GM19328 (cell line): ENCODE results near the gene NXPE1.
"Not testable (repeated sequence)": the region's sequence is repeated elsewhere in the genome, so short reads cannot be mapped to it uniquely, and the experiment has no call there.

Experiments
- ATAC-seq: cut with Tn5 transposase; IDR thresholded peaks from one replicate; pipeline ENCODE4 v1.9.1; 2021; ENCODE audit warnings: mild to moderate bottlenecking, moderate library complexity; ENCODE audit not compliant: unreplicated experiment

NXPE1 gene

DNA sequence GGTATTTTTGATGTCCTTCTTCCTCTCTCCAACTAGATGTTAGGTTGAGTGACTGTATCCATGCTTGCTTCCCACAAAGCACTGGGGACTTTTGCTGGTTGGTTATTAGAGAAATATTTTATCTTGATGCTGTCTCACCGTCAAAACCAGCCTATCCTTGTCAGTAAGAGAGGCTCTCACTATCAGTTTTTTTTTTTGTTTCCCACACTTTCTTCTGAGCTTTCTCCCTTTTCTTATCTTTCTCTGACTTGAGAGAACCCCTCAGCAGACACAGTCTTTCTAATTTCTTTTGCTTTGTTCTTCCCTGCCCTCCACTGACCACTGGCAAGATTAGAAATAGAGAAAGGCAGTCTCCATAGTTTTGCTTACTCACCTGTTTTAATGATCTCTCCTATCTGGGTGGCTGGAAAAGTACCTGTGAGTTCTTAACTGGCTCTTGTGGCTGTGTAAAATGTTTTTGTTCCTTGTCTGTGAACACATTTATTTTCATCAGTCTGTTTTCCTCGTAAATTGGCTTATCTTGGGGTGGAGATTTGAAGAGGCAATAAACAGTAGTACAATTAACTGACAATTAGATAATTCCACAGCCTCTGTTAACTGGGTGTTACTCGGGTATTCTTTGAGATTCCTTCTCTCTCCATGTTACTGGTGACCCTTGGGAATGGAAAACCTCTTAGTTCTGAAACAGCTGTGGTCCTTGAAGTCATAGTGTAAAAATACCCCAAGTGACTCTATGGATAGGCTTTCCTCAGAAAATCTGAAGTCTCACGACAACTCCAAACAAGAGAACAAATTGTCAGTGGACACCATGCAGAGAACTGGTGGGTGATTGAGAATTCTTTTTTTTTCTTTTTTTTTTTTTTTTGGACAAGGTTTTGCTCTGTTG is at the start of gene NXPE1:
Gene NXPE1 (minus strand): TSS at position 457 of the 886 bp plus-strand sequence. CDS start 8,680 bp downstream, outside the sequence.
- ATAC-seq, result no peak

DNA sequence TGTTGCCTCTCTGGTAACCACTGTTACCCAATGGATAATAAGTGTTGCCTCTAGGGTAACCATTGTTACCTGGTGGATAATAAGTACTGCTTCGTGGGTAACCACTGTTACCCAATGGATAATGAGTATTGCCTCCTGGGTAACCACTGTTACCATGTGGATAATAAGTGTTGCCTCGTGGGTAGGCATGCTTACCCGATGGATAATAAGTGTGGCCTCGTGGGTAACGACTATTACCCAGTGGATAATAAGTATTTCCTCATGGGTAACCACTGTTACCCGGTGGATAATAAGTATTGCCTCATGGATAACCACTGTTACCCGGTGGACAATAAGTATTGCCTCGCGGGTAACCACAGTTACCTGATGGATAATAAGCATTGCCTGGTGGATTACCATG is 49.7 kb upstream of the NXPE1 start:
- no peak for ATAC-seq

DNA sequence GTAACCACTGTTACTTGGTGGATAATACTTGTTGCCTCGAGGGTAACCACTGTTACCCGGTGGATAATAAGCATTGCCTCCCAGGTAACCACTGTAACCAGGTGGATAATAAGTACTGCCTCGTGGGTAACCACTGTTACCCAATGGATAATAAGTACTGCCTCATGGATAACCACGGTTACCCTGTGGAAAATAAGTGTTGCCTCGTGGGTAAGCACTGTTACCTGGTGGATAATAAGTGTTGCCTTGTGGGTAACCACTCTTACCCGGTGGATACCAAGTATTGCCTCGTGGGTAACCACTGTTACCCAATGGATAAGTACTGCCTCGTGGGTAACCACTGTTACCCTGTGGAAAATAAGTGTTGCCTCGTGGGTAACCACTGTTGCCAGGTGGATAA is 48.9 kb upstream of the NXPE1 start:
- ATAC-seq, result not testable (repeated sequence)

DNA sequence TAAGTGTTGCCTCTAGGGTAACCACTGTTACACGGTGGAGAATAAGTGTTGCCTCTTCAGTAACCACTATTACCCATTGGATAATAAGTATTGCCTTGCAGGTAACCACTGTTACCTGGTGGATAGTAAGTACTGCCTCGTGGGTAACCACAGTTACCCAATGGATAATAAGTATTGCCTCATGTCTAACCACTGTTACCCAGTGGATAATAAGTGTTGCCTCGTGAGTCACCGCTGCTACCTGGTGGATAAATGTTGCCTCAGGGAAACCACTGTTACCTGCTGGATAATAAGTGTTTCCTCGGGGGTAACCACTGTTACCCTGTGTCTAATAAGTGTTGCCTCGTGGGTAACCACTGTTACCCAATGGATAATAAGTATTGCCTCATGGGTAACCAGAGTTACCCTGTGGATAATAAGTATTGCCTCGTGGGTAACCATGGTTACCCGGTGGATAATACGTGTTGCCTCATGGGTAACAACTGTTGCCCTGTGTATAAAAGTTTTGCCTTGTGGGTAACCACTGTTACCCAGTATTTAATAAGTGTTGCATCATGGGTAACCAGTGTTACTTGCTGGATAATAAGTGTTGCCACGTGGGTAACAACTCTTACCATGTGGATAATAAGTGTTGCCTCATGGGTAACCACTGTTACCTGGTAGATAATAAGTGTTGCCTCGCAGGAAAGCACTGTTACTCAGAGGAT is 48.2 kb upstream of the NXPE1 start:
- ATAC-seq, result no peak

DNA sequence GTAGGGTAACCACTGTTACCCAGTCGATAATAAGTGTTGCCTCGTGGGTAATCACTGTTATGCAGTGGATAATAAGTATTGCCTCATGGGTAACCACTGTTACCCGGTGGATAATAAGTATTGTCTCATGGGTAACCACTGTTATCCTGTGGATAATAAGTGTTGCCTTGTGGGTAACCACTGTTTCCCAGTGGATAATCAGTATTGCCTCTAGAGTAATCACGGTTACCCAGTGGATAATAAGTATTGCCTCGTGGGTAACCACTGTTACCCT is 47.1 kb upstream of the NXPE1 start:
- ATAC-seq, result not testable (repeated sequence)

DNA sequence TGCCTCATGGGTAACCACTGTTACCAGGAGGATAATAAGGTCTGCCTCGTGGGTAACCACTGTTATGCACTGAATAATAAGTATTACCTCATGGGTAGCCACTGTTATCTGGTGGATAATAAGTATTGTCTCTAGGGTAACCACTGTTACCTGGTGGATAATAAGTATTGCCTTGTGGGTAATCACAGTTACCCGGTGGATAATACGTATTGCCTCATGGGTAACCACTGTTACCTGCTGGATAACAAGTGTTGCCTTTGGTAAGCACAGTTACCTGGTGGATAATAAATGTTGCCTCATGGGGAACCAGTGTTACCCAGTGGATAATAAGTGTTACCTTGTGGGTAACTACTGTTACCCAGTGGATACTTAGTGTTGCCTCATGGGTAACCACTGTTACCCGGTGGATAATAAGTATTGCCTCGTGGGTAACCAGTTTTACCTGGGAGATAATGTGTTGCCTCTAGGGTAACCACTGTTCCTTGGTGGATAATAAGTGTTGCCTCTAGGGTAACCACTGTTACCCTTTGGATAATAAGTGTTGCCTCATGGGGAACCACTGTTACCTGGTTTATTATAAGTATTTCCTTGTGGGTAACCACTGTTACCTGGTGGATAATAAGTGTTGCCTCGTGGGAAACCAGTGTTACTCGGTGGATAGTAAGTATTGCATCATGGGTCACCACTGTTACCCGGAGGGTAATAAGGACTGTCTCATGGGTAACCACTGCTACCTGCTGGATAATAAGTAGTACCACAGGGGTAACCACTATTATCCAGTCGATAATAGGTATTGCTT is 46.5 kb upstream of the NXPE1 start:
- no peak for ATAC-seq

DNA sequence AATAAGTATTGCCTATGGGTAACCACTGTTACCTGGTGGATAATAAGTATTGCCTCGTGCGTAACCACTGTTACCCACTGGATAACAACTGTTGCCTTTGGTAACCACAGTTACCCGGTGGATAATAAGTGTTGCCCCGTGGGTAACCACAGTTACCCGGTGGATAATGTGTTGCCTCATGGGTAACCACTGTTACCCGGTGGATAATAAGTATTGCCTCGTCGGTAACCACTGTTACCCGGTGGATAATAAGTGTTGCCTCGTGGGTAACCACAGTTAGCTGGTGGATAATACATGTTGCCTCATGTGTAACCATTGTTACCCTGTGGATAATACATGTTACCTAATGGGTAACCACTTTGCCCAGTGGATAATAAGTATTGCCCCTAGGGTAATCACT is 45.7 kb upstream of the NXPE1 start:
- ATAC-seq, result no peak

DNA sequence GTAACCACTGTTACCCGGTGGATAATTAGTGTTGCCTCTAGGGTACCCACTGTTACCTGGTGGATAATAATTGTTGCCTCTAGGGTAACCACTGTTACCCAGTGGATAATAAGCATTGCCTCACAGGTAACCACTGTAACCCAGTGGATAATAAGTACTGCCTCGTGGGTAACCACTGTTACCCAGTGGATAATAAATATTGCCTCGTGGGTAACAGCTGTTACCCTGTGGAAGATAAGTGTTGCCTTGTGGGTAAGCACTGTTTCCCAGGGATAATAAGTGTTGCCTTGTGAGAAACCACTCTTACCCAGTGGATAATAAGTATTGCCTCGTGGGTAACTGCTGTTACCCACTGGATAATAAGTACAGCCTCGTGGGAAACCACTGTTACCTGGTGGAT is 45.2 kb upstream of the NXPE1 start:
- no peak for ATAC-seq

DNA sequence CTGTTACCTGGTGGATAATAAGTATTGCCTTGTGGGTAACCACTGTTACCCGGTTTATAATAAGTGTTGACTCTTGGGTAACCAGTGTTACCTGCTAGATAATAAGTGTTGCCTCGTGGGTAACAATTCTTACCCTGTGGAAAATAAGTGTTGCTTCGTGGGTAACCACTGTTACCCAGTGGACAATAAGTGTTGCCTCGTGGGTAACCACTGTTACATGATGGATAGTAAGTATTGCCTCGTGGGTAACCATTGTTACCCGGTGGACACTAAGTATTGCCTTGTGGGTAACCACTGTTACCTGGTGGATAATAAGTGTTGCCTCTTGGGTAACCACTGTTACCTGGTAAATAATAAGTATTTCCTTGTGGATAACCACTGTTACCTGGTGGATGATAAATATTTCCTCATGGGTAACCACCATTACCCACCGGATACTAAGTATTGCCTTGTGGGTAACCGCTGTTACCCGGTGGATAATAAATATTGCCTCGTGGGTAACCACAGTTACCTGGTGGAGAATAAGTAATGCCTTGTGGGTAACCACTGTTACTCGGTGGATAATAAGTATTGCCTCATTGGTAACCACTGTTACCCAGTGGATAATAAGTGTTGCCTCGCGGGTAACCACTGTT is 44.6 kb upstream of the NXPE1 start:
- ATAC-seq, result no peak

DNA sequence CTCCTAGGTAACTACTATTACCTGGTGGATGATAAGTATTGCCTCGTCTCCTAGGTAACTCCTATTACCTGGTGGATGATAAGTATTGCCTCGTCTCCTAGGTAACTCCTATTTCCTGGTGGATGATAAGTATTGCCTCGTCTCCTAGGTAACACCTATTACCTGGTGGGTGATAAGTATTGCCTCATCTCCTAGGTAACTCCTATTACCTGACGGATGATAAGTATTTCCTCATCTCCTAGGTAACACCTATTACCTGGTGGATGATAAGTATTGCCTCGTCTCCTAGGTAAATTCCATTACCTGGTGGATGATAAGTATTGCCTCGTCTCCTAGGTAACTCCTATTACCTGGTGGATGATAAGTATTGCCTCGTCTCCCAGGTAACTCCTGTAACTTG is 43.5 kb upstream of the NXPE1 start:
- ATAC-seq, result not testable (repeated sequence)

DNA sequence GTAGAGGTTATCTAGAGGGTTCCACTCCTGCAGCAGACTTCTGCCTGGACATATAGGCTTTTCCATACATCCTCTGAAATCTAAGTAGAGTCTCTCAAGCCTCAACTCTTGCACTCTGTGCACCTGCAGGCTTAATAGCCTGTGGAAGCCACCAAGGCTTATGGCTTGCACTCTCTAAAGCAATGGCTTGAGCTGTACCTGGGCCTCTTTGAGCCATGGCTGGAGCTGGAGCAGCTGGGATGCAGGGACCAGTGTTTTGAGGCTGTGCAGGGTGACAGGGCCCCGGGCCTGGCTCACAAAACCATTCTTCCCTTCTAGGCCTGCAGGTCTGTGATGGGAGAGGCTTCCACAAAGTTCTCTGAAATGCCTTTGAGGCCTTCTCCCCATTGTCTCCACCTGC is 38.8 kb upstream of the NXPE1 start:
- no peak for ATAC-seq

DNA sequence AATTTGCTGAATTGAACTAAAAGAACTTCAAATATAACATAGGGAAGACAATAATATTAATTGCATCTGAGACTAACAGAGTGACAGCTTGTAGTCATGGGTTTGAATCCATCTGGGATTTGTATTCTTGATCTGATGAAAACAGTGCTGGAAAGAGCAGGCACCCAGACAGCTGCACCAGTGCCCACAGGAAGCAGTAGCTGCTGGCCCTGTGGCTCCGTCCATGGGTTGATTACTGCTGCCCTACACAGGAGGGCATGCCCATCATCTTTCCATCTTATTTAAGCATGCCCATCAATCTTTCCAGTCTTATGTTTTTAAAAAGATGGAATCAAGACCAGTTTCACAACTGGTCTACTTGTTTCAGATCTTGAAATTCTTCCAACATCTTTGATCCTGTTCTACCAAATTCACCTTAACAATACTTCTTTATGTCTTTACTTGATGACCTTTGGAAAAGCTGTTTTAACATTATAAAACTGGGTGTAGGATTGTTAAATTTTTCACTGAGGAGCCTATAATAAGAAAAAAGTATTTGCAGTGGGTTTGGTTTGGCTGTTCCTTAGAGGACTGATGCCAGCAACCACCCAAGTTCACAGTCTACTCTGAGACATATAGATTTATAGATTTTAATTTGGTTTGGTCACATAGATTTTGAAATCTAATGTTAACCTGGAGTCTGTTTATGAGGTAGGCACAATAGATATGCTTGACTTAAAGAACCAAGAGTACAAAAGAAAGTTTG is 36.7 kb upstream of the NXPE1 start:
- no peak for ATAC-seq

DNA sequence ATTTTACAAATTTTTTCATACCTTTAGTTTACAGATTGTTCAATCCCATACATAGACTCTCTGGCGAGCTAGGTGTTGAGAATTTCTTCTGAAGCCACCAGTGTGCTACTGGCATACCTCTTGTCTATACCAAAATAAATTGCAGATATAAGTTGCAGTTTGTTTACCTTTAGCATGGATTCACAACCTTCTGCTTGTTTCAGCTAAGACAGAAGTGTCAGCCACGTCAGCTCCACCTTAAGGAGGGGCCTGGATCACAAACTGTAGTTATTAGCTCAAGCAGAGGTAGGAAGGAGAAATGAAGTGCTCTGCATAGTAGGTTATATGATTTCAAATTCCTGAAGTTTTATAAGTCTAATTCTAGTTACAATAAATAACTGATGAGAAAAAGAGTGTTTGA is 35.9 kb upstream of the NXPE1 start, which contains the start of gene NXPE4:
Gene NXPE4 (minus strand): TSS at position 216 of the 400 bp plus-strand sequence. CDS start 1,027 bp downstream, outside the sequence.
- ATAC-seq, result no peak

DNA sequence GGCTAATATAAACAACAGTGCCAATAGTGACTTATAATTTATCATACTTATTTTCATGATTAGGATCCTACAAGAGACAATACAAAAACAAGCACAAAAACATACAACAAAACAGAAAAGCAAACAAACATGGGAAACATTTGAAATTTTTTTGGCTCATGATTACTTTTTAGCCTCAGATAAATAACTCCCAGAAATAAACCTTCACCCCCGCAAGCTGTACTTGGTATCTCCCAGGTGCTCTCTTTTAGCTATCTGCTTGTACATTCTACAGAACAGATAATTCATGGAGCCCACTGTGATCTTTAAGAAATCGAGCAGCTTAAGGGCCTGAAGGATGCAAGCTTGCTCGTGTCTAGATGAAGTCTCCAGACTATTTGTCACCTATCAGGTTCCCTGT is 35.0 kb upstream of the NXPE1 start:
- no peak for ATAC-seq

DNA sequence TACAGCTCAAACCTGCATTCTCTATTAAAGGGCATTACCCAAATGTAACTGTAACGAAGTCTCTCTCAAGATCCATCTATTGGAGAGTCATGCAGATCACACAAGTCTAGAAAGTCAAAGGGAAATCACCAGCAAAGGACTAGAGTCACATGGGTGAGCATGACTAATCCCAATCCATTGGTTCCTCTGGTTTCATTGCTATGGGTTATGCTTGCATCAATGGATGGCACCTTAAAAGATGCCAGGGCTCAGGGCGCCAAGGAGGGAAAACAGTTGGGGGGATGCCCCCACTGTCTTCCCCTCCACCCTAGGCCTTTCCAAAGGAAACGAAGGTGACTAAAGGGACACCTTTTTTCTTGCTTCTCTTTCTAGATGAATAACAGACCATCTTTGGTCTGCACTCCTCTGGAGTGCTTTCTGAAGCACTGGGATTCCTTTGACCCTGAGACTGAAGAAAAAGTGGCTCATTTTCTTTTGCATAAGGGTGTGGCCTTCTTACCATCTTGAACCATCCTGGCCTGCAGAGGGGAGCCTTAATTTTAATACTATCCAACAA is 27.8 kb upstream of the NXPE1 start:
- ATAC-seq, result no peak

DNA sequence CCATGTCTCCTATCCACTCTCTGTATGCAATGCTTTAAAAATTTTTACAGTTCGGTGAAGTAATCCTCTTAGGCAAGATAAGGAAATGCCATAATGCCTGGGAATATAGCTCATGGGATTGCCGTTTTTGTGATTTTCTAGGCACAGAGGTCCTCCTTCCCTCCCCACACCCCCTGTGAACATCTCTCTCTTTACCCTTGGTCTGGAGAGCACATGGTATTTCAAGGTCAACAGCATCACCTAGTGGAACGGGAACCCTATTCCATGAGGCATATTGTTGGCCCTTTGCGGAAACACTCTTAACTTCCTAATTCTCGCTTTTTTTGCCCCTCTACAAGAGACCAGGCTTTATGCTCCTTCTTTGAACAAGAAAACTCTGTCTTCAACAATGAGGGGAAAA is 27.1 kb upstream of the NXPE1 start:
- no peak for ATAC-seq

DNA sequence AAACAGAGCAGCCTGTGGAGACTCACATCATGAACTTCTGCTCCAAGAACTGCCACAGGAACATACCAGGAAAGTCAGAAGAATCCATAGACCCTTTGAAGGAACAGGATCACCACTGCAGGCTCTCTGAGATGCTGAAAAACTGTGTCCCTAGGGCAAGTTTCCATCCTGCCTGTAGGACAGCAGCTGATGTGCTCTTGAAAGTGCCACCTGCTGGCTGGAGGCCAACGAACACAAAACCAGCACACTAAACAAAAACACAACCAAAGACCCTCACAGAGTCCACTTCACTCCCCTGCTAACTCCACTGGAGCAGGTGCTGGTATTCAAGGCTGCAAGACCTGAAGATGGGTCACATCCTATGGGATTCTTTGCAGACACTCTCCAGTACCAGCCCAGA is 12.0 kb upstream of the NXPE1 start:
- ATAC-seq, result no peak

DNA sequence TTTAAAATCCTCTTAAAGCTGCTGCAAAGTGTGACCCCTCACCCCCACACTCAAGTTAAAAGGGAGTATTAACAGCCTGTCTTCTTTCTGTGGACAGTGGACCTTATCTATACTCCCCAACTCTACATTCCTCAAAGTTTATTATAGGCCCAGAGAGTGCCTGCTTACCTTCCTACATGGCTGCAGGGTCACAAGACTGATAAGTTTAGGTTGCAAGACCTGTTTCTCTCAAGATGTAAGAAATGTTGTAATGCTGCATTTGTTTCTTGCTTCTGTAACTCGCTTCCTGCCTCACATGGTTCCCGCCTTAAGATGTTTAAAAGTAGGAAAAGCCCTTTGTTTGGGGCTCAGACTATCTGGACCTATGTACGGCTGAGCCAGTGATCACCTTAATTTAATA is 10.1 kb upstream of the NXPE1 start:
- no peak for ATAC-seq

DNA sequence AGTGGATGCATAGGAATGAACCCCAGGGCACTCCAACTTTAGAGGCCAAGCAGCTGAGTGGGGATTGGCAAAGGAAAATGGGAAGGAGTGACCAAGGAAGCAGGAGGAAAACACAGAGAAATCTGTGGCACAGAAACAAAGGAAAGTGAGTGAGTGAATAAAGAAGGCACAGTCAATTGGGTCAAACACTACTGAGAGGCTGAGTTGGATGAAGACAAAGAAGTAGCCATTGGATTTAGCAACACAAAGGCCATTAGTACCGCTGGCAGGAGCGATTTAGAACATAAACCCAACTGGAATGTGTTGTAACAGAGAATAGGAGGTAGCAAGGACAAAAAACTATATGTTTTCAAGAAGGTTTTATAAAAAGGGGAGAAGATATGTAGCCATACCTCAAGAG is 6.6 kb upstream of the NXPE1 start:
- no peak for ATAC-seq

DNA sequence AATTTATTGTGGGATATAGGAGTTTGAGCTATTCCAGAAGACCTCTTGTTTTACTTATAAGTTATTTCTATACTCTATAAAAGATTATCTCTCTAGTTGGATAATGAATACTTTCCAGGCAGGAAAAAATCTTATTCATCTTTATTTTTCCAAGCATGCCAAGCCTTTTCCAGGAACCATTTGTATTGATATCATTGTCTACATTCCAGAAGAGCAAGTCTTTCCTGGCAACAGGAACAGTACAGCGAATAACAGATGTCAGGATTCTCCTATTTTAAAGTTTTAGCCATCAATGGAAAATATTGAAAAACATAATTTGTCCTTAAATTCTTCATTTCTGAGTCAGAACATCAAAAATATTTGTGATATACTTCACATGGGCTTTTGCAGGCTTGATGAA is 5.2 kb upstream of the NXPE1 start:
- no peak for ATAC-seq
